A549 (cell line): Measurements from ENCODE around the gene FADS3.

Experiments
- CBX2 ChIP-seq: fragments of 200-600 bp; sonication (generic); IDR thresholded peaks from 2 replicates; pipeline ENCODE4 v1.6.1; 2016; ENCODE audit warnings: low read depth, mild to moderate bottlenecking, borderline replicate concordance
- EP300 ChIP-seq, 2 experiments: fragments of >200 bp; sonication (Bioruptor Twin); formaldehyde crosslinking; IDR thresholded peaks; 2 replicates in 1 of 2; 3 replicates in 1 of 2; pipeline ENCODE4 v1.6.1; 2016 to 2017
- JUN ChIP-seq, 2 experiments: fragments of >200 bp; sonication (Bioruptor Twin); formaldehyde crosslinking; IDR thresholded peaks; 2 replicates in 1 of 2; 3 replicates in 1 of 2; pipeline ENCODE4 v1.6.1; 2016 to 2017
- MAFK ChIP-seq: fragments of 450-650 bp; IDR thresholded peaks from 2 replicates; pipeline ENCODE4 v1.6.1; 2014; ENCODE audit not compliant: partially characterized antibody
- RCOR1 ChIP-seq: fragments of 150-350 bp; IDR thresholded peaks from 2 replicates; pipeline ENCODE4 v1.6.1; 2014; ENCODE audit warnings: antibody characterized with exemption, low read length, low read depth
- ZSCAN20 ChIP-seq: fragments of 250-450 bp; sonication (Bioruptor Pico); IDR thresholded peaks from 2 replicates; pipeline ENCODE4 v1.8.0; 2022; ENCODE audit warnings: mild to moderate bottlenecking, moderate library complexity
- TF ChIP-seq, protein P1 (sequence below): fragments of >200 bp; sonication (Bioruptor Twin); formaldehyde crosslinking; IDR thresholded peaks from 3 replicates; pipeline ENCODE4 v1.5.1; 2016

DNA sequence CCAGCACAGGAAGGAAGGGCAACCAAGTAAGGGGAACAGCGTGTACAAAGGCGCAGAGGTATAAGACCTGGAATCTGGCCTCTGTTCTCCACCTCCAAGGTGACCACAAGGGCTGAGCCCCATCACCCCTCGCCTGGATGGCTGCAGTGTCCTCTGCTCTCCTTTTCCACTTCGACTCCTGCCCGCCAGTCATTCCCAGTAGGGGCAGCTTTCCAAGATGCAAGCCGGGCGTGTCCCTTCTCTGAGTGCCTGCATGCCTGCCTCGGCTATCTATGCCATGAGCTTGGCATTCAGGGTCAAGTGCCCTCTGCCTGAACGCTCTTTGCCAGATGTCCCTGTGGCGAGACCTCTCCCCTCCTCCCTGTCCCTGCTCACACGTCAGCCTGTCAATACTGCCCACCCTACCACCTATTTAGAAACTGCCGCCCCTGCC is 17.0 kb downstream of the FADS3 start:
- TF ChIP-seq, protein P1, sequence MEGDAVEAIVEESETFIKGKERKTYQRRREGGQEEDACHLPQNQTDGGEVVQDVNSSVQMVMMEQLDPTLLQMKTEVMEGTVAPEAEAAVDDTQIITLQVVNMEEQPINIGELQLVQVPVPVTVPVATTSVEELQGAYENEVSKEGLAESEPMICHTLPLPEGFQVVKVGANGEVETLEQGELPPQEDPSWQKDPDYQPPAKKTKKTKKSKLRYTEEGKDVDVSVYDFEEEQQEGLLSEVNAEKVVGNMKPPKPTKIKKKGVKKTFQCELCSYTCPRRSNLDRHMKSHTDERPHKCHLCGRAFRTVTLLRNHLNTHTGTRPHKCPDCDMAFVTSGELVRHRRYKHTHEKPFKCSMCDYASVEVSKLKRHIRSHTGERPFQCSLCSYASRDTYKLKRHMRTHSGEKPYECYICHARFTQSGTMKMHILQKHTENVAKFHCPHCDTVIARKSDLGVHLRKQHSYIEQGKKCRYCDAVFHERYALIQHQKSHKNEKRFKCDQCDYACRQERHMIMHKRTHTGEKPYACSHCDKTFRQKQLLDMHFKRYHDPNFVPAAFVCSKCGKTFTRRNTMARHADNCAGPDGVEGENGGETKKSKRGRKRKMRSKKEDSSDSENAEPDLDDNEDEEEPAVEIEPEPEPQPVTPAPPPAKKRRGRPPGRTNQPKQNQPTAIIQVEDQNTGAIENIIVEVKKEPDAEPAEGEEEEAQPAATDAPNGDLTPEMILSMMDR = no peak
- TF ChIP-seq JUN (IDR thresholded peaks at IDR 0.05) (no peak), ZSCAN20 (CRISPR knock-in tag) (no peak), EP300 (IDR thresholded peaks at IDR 0.05) (no peak), MAFK (no peak), RCOR1 (no peak), CBX2 (no peak)
